GM12864 (cell line): ENCODE measurements around the gene ARID4B.

ENCODE experiments used
- DNase-seq: peaks from one replicate; pipeline ENCODE4 v3.0.0-alpha.2; 2011; ENCODE audit warnings: low read depth
- H3K4me3 ChIP-seq: 2 replicates; pipeline ENCODE4 v1.5.1; 2011; ENCODE audit warnings: mild to moderate bottlenecking, low read depth, low read length, control low read depth
- CTCF ChIP-seq: IDR thresholded peaks from 2 replicates; pipeline ENCODE4 v1.5.1; 2011; ENCODE audit warnings: low read depth, mild to moderate bottlenecking, moderate library complexity, low read length, control low read depth, inconsistent platforms; ENCODE audit errors: missing control alignments

Gene ARID4B

GRCh38 chr1:235297579-235297978, 30.4 kb downstream of the ARID4B start:
- no peak for DNase-seq
- H3K4me3 ChIP-seq: no peak overlapping the region

GRCh38 chr1:235296729-235297128, 31.2 kb downstream of the ARID4B start:
- DNase-seq: no peak
- TF ChIP-seq CTCF: no peak
- no peak overlapping the region for H3K4me3 ChIP-seq

More at GRCh38 chr1:235297579-235297978, 30.4 kb downstream of the ARID4B start:
- TF ChIP-seq CTCF: no peak

DNA sequence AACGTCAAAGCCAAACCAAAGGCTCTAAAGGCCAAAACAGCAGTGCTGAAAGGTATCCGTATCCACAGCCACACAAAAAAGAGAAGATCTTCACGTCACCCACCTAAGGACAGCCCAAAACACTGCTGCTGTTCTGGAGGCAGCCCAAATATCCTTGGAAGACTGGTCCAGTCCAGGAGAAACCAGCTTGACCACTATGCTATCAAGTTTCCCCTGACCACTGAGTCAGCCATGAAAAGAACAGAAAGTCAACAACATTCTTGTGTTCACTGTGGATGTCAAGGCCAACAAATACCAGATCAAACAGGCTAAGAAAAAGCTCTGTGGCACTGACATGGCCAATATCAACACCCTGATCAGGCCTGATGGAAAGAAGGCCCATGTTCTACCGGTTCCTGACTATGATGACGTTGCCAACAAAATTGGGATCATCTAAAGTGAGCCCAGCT, 32.1 kb downstream of the ARID4B start:
- no peak for DNase-seq
- TF ChIP-seq CTCF: no peak
- H3K4me3 ChIP-seq: no peak overlapping the region

DNA sequence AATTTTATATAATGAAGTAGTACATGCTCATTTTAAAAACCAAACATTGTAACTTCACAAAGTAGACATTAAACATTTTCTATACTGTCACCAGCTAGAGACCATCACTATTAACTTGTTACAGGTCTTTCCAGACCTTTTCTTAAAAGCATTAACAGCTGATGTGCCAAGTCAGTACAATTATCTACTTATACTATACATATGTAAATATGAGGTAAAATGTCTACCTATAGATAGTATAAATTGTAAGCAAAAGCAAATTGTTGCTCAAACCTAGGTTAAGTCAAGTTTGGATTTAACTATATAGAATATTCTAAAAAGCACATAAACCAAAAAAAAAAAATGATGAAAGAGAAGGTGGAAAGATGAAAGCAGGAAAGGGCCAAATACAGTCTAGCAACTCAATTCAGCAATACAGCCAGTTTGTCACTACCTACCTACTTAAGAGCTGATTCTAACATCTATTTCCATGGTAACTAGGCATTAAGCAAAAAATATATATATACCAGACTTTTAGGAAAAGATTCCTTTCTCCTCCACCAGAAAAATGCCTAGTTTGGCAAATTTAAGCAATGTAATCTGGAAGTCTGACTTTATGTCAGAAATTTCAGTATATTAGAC, 34.5 kb downstream of the ARID4B start:
- no peak for DNase-seq
- TF ChIP-seq CTCF: no peak
- H3K4me3 ChIP-seq: no peak overlapping the region

DNA sequence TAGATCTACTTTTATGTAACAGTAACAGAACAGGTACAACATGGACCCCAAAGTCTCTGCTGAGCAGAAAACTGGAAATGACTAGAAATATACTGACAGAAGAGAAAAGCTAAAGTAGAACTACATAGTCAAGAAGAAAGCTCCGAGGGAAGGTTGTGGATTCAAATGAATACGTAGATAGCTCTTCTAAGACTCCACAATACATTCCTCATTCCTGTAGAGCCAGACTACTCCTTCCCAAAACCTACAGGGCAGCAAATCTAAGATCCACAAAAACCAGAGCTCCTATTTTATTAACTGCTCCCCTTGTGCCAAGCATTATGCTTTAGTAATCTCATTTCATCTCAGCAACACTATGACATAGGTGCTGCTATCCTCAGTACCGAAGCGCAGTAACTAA, 35.2 kb downstream of the ARID4B start:
- H3K4me3 ChIP-seq: no peak overlapping the region
- no peak for DNase-seq
- TF ChIP-seq CTCF: no peak

DNA sequence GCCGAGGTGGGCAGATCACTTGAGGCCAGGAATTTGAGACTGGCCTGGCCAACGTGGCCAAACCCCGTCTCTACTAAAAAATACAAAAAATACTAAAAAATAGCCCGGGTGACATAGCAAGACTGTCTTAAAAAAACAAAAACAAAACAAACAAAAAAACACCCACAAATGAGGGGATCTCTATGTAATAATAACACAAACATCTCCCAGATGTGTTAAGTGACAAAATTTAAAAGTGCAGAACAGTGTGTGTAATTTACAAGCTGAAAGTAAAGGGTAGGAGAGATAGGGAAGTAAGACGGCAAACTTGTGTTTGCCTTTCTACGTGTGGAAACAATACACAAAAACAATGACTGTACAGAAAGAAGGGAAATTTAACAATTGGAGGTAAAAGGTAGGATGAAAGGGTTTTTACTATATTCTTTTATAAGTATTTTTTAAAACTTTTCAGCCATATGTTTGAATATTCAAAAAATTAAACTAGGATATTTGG, 36.3 kb downstream of the ARID4B start:
- no peak for TF ChIP-seq CTCF
- DNase-seq: no peak
- no peak overlapping the region for H3K4me3 ChIP-seq

DNA sequence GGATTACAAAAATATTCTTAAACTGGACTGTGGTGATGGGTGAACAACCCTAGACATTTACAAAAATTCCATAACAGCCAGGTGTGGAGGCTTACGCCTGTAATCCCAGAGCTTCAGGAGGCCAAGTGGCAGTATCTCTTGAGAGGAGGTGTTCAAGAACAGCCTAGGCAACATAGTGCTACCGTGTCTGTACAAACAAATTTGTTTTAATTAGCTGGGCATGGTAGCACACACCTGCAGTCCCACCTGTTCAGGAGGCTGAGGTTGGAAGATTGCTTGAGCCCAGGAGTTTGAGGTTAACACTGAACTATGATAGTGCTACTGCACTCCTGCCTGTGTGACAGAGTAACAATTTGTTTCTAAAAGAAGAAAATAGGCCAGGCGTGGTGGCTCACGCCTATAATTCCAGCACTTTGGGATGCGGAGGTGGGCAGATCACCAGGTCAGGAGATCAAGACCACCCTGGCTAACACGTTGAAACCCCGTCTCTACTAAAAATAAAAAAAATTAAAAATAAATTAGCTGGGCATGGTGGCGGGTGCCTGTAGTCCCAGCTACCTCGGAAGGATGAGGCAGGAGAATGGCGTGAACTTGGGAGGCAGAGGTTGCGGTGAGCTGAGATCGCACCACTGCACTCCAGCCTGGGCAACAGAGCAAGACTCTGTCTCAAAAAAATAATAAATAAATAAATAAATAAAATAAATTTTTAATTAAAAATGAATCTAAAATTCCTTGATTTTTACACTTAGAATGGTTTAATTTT, 37.1 kb downstream of the ARID4B start:
- H3K4me3 ChIP-seq: no peak overlapping the region
- no peak for DNase-seq

More for the DNA sequence above, 37.1 kb downstream of the ARID4B start:
- TF ChIP-seq CTCF: no peak
